Immature natural killer cell (primary cell): ENCODE results near the gene RABGAP1L. TPM values are rescaled to one million over a fixed set of nuclear protein-coding genes. Genes with fewer than 3 reads are reported as not detected.
"Not testable (repeated sequence)": the region's sequence is repeated elsewhere in the genome, so short reads cannot be mapped to it uniquely, and the experiment has no call there.

Experiments used
- DNase-seq, 3 donors: peaks; one replicate each; pipeline ENCODE4 v3.0.0; 2022; ENCODE audit warnings: mixed read lengths in 1 of 3
- H3K27ac Mint-ChIP-seq, 6 donors: one replicate each; pipeline ENCODE4 v1.8.0; 2020; ENCODE audit warnings: mixed read lengths in 6 of 6, mild to moderate bottlenecking in 5 of 6, inconsistent platforms in 4 of 6, moderate library complexity in 3 of 6
- H3K27me3 Mint-ChIP-seq, 3 donors: one replicate each; pipeline ENCODE4 v1.8.0; 2020 to 2021; ENCODE audit warnings: low read depth in 3 of 3, mild to moderate bottlenecking in 3 of 3, mixed read lengths in 3 of 3, moderate library complexity in 3 of 3, inconsistent platforms in 1 of 3
- H3K36me3 Mint-ChIP-seq, 3 donors: one replicate each; pipeline ENCODE4 v1.8.0; 2020; ENCODE audit warnings: mixed read lengths in 3 of 3, inconsistent platforms in 2 of 3, mild to moderate bottlenecking in 2 of 3
- H3K4me1 Mint-ChIP-seq, 2 donors: one replicate each; pipeline ENCODE4 v1.8.0; 2020; ENCODE audit warnings: inconsistent platforms in 2 of 2, mild to moderate bottlenecking in 2 of 2, mixed read lengths in 2 of 2, moderate library complexity in 1 of 2
- H3K4me3 Mint-ChIP-seq, 5 donors: one replicate each; pipeline ENCODE4 v1.8.0; 2020; ENCODE audit warnings: mild to moderate bottlenecking in 5 of 5, mixed read lengths in 5 of 5, inconsistent platforms in 3 of 5, moderate library complexity in 3 of 5
- H3K9me3 Mint-ChIP-seq, 6 donors: one replicate each; pipeline ENCODE4 v1.8.0; 2020; ENCODE audit warnings: mild to moderate bottlenecking in 6 of 6, mixed read lengths in 6 of 6, inconsistent platforms in 4 of 6, moderate library complexity in 3 of 6
- polyA plus RNA-seq, 3 donors: library from polyadenylated mRNA; unstranded; fragments of 300-500 nt; fragmentation: Illumina TruSeq; gene quantifications; one replicate each; pipeline ENCODE4 v1.2.3, GENCODE V29; 2021

Gene RABGAP1L
- polyA plus RNA-seq, 3 donors from 2014 or later: 80.2 to 114 (median 86.8) TPM

GRCh38 chr1:174448531-174448883 is 289.2 kb downstream of the RABGAP1L start:
- H3K4me3 Mint-ChIP-seq: no peak overlapping the region
- H3K36me3 Mint-ChIP-seq: no peaks in the 10 kb centered on the region
- H3K9me3 Mint-ChIP-seq: no peaks in the 10 kb centered on the region
- no peak overlapping the region for H3K27ac Mint-ChIP-seq
- peaks cover 5 to 21% of the 10 kb centered on the region in 2 donors for H3K4me1 Mint-ChIP-seq
- H3K27me3 Mint-ChIP-seq: no peaks in the 10 kb centered on the region
- DNase-seq: no peak

GRCh38 chr1:174448974-174449373 is 289.7 kb downstream of the RABGAP1L start:
- no peak for DNase-seq
- peaks cover 3 to 18% of the 10 kb centered on the region in 2 donors for H3K4me1 Mint-ChIP-seq
- no peaks in the 10 kb centered on the region for H3K27me3 Mint-ChIP-seq

GRCh38 chr1:174451408-174451807 is 292.1 kb downstream of the RABGAP1L start:
- no peaks in the 10 kb centered on the region for H3K4me1 Mint-ChIP-seq
- no peaks in the 10 kb centered on the region for H3K9me3 Mint-ChIP-seq
- no peak for DNase-seq
- no peaks in the 10 kb centered on the region for H3K36me3 Mint-ChIP-seq
- H3K27ac Mint-ChIP-seq: peak overlapping the region in 1 of 6 donors; percentile 8
- H3K4me3 Mint-ChIP-seq: no peak overlapping the region
- H3K27me3 Mint-ChIP-seq: peaks cover 0 to 2% (median 0%) of the 10 kb centered on the region in 3 donors

More at GRCh38 chr1:174448974-174449373, 289.7 kb downstream of the RABGAP1L start:
- Mint-ChIP-seq H3K9me3 (no peaks in the 10 kb centered on the region), H3K27ac (no peak overlapping the region), H3K4me3 (no peak overlapping the region), H3K36me3 (no peaks in the 10 kb centered on the region)

- Mint-ChIP-seq H3K4me3 (no peak overlapping the region), H3K4me1 (peaks cover 11 to 41% of the 10 kb centered on the region in 2 donors), H3K36me3 (peaks cover 0 to 9% (median 6%) of the 10 kb centered on the region in 3 donors), H3K27me3 (no peaks in the 10 kb centered on the region), H3K9me3 (peaks cover 0 to 2% (median 0%) of the 10 kb centered on the region in 6 donors), H3K27ac (peak overlapping the region in 1 of 6 donors; percentile 7)
- DNase-seq: no peak
Observed at GRCh38 chr1:174465855-174466254, 306.5 kb downstream of the RABGAP1L start.

GRCh38 chr1:174466607-174467006 is 307.3 kb downstream of the RABGAP1L start:
- peaks cover 0 to 2% (median 0%) of the 10 kb centered on the region in 6 donors for H3K9me3 Mint-ChIP-seq
- H3K27me3 Mint-ChIP-seq: no peaks in the 10 kb centered on the region
- DNase-seq: no peak
- H3K4me1 Mint-ChIP-seq: peaks cover 12 to 41% of the 10 kb centered on the region in 2 donors
- H3K27ac Mint-ChIP-seq: no peak overlapping the region
- H3K36me3 Mint-ChIP-seq: peaks cover under 1 to 9% (median 6%) of the 10 kb centered on the region in 3 donors
- no peak overlapping the region for H3K4me3 Mint-ChIP-seq

GRCh38 chr1:174469052-174469451 is 309.7 kb downstream of the RABGAP1L start:
- no peak overlapping the region for H3K4me3 Mint-ChIP-seq
- H3K9me3 Mint-ChIP-seq: no peaks in the 10 kb centered on the region
- DNase-seq: no peak
- H3K4me1 Mint-ChIP-seq: peaks cover 9 to 37% of the 10 kb centered on the region in 2 donors
- H3K27me3 Mint-ChIP-seq: no peaks in the 10 kb centered on the region
- H3K36me3 Mint-ChIP-seq: peaks cover 0 to 7% (median 4%) of the 10 kb centered on the region in 3 donors
- H3K27ac Mint-ChIP-seq: no peak overlapping the region

GRCh38 chr1:174469687-174470086 is 310.4 kb downstream of the RABGAP1L start:
- peaks cover 9 to 31% of the 10 kb centered on the region in 2 donors for H3K4me1 Mint-ChIP-seq
- no peaks in the 10 kb centered on the region for H3K27me3 Mint-ChIP-seq
- peaks cover 0 to 7% (median 0%) of the 10 kb centered on the region in 3 donors for H3K36me3 Mint-ChIP-seq
- H3K4me3 Mint-ChIP-seq: no peak overlapping the region
- no peak for DNase-seq
- H3K9me3 Mint-ChIP-seq: no peaks in the 10 kb centered on the region
- H3K27ac Mint-ChIP-seq: no peak overlapping the region

GRCh38 chr1:174479281-174479680 is 320.0 kb downstream of the RABGAP1L start:
- Mint-ChIP-seq H3K4me3 (no peak overlapping the region), H3K36me3 (peaks cover 0 to 3% (median 0%) of the 10 kb centered on the region in 3 donors), H3K4me1 (peaks cover 6 to 19% of the 10 kb centered on the region in 2 donors), H3K9me3 (no peaks in the 10 kb centered on the region), H3K27ac (no peak overlapping the region), H3K27me3 (peaks cover 0 to 3% (median 0%) of the 10 kb centered on the region in 3 donors)
- DNase-seq: no peak

GRCh38 chr1:174480324-174480723 is 321.0 kb downstream of the RABGAP1L start:
- Mint-ChIP-seq H3K27ac (no peak overlapping the region), H3K27me3 (peaks cover 0 to 3% (median 0%) of the 10 kb centered on the region in 3 donors), H3K4me3 (no peak overlapping the region), H3K4me1 (peaks cover 8 to 29% of the 10 kb centered on the region in 2 donors), H3K9me3 (no peaks in the 10 kb centered on the region), H3K36me3 (peaks cover 0 to 3% (median 0%) of the 10 kb centered on the region in 3 donors)
- DNase-seq: no peak

GRCh38 chr1:174491606-174492005 is 332.3 kb downstream of the RABGAP1L start:
- H3K4me3 Mint-ChIP-seq: no peak overlapping the region
- H3K9me3 Mint-ChIP-seq: peaks cover 0 to 10% (median 6%) of the 10 kb centered on the region in 6 donors
- H3K36me3 Mint-ChIP-seq: peaks cover 8 to 13% (median 12%) of the 10 kb centered on the region in 3 donors
- no peak for DNase-seq
- H3K27me3 Mint-ChIP-seq: no peaks in the 10 kb centered on the region
- H3K27ac Mint-ChIP-seq: peak overlapping the region in 1 of 6 donors; percentile 6
- peaks cover 12 to 36% of the 10 kb centered on the region in 2 donors for H3K4me1 Mint-ChIP-seq

- no peak overlapping the region for H3K4me3 Mint-ChIP-seq
- H3K36me3 Mint-ChIP-seq: no peaks in the 10 kb centered on the region
- no peak for DNase-seq
- peaks cover 0 to 21% of the 10 kb centered on the region in 2 donors for H3K4me1 Mint-ChIP-seq
- peaks cover 0 to 2% (median 0%) of the 10 kb centered on the region in 3 donors for H3K27me3 Mint-ChIP-seq
- no peaks in the 10 kb centered on the region for H3K9me3 Mint-ChIP-seq
- H3K27ac Mint-ChIP-seq: peak overlapping the region in 4 of 6 donors; percentile 5 to 14 (median 8)
Observed at GRCh38 chr1:174497478-174497877, 338.2 kb downstream of the RABGAP1L start.

GRCh38 chr1:174516755-174517154 is 357.4 kb downstream of the RABGAP1L start:
- H3K27me3 Mint-ChIP-seq, H3K9me3 Mint-ChIP-seq, H3K27ac Mint-ChIP-seq, H3K36me3 Mint-ChIP-seq, H3K4me1 Mint-ChIP-seq, DNase-seq, H3K4me3 Mint-ChIP-seq: not testable (repeated sequence)

GRCh38 chr1:174519844-174520243 is 360.5 kb downstream of the RABGAP1L start:
- Mint-ChIP-seq H3K27me3 (no peaks in the 10 kb centered on the region), H3K27ac (no peak overlapping the region), H3K9me3 (peaks cover 0 to 10% (median 2%) of the 10 kb centered on the region in 6 donors), H3K4me3 (no peak overlapping the region), H3K4me1 (peaks cover 0 to 12% of the 10 kb centered on the region in 2 donors), H3K36me3 (peaks cover 7 to 9% (median 8%) of the 10 kb centered on the region in 3 donors)
- no peak for DNase-seq

GRCh38 chr1:174531751-174532150 is 372.4 kb downstream of the RABGAP1L start:
- H3K4me3 Mint-ChIP-seq: no peak overlapping the region
- no peak overlapping the region for H3K27ac Mint-ChIP-seq
- H3K27me3 Mint-ChIP-seq: peaks cover 0 to 7% (median 2%) of the 10 kb centered on the region in 3 donors
- H3K4me1 Mint-ChIP-seq: peaks cover 4 to 35% of the 10 kb centered on the region in 2 donors
- peaks cover 22 to 34% (median 31%) of the 10 kb centered on the region in 3 donors for H3K36me3 Mint-ChIP-seq
- peaks cover 10 to 27% (median 22%) of the 10 kb centered on the region in 6 donors for H3K9me3 Mint-ChIP-seq
- no peak for DNase-seq

GRCh38 chr1:174534789-174535188 is 375.5 kb downstream of the RABGAP1L start:
- Mint-ChIP-seq H3K36me3 (peaks cover 27 to 32% (median 32%) of the 10 kb centered on the region in 3 donors), H3K27ac (no peak overlapping the region), H3K9me3 (peaks cover 12 to 27% (median 23%) of the 10 kb centered on the region in 6 donors), H3K4me1 (peaks cover 0 to 10% of the 10 kb centered on the region in 2 donors), H3K4me3 (no peak overlapping the region), H3K27me3 (peaks cover 0 to 5% (median 2%) of the 10 kb centered on the region in 3 donors)
- no peak for DNase-seq
